ENCODE data around the gene SLC66A1.

DNA sequence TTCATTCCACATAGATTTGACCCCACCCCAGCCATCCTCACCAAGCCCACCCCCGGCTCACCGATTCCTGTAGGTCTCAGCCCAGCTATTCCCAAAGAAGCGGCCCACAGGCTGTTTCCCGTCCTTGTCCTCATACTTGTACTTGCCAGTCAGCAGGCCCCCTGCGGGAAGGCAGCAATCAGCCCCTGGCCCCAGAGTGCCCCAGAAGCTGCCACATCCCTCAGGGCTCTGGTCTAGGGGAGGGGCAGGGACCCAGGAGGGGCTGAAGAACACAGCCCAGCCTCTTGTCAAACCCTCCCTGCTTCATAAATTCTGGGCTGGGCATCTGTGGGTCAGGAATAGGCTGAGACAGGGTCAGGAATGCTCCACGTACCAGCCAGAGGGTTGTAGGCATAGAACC is 5.2 kb upstream of the SLC66A1 start:
- no peak for TF ChIP-seq POLR2AphosphoS5 (IDR thresholded peaks at IDR 0.05; ENCODE audit: low read depth, low read length)
- TF ChIP-seq SIN3A (IDR thresholded peaks at IDR 0.05; ENCODE audit: borderline replicate concordance, insufficient read depth, low read length) = no peak
- no peak for TF ChIP-seq TAF1 (IDR thresholded peaks at IDR 0.05; ENCODE audit: borderline replicate concordance, insufficient read depth, low read length)
- no peak for TF ChIP-seq FOXP2 (optimal IDR thresholded peaks at IDR 0.05; ENCODE audit: borderline replicate concordance, extremely low read depth, extremely low read length, insufficient read depth)
- TF ChIP-seq, protein P1, sequence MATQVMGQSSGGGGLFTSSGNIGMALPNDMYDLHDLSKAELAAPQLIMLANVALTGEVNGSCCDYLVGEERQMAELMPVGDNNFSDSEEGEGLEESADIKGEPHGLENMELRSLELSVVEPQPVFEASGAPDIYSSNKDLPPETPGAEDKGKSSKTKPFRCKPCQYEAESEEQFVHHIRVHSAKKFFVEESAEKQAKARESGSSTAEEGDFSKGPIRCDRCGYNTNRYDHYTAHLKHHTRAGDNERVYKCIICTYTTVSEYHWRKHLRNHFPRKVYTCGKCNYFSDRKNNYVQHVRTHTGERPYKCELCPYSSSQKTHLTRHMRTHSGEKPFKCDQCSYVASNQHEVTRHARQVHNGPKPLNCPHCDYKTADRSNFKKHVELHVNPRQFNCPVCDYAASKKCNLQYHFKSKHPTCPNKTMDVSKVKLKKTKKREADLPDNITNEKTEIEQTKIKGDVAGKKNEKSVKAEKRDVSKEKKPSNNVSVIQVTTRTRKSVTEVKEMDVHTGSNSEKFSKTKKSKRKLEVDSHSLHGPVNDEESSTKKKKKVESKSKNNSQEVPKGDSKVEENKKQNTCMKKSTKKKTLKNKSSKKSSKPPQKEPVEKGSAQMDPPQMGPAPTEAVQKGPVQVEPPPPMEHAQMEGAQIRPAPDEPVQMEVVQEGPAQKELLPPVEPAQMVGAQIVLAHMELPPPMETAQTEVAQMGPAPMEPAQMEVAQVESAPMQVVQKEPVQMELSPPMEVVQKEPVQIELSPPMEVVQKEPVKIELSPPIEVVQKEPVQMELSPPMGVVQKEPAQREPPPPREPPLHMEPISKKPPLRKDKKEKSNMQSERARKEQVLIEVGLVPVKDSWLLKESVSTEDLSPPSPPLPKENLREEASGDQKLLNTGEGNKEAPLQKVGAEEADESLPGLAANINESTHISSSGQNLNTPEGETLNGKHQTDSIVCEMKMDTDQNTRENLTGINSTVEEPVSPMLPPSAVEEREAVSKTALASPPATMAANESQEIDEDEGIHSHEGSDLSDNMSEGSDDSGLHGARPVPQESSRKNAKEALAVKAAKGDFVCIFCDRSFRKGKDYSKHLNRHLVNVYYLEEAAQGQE (IDR thresholded peaks at IDR 0.05; ENCODE audit: insufficient read depth in 1 of 2, low read depth in 2 of 2, low read length in 2 of 2) = no peak
